H7 (cell line): ENCODE measurements around the gene CGB7. TPM values are rescaled to one million over a fixed set of nuclear protein-coding genes. Genes with fewer than 3 reads are reported as not detected.

Experiments used
- DNase-seq: peaks from one replicate; pipeline ENCODE4 v3.0.0; 2012
- H3K27me3 ChIP-seq: 2 replicates; pipeline ENCODE4 v1.6.0; 2011; ENCODE audit warnings: mild to moderate bottlenecking, low read length; ENCODE audit not compliant: control insufficient read depth, insufficient read depth
- H3K36me3 ChIP-seq: replicated peaks from 2 replicates; pipeline ENCODE4 v1.5.1; 2011; ENCODE audit warnings: low read length; ENCODE audit not compliant: control insufficient read depth, insufficient read depth
- H3K4me3 ChIP-seq: 2 replicates; pipeline ENCODE4 v1.5.1; 2011; ENCODE audit warnings: low read depth, mild to moderate bottlenecking, control low read depth, low read length, moderate library complexity; ENCODE audit not compliant: insufficient read depth
- total RNA-seq: library from RNA; depleted of rRNA; stranded (reverse); fragments of >200 nt; shearing (Covaris generic); gene quantifications from 2 replicates; pipeline ENCODE4 v1.2.3, GENCODE V29; 2014

CGB7 gene
- total RNA-seq, 1 experiment from 2014 or later = not detected

GRCh38 chr19:49018388-49019241, 38.9 kb downstream of the CGB7 start:
- Histone ChIP-seq H3K27me3 (peaks cover 30% of the 10 kb centered on the region), H3K4me3 (peak overlapping the region; percentile 45), H3K36me3 (peaks cover 14% of the 10 kb centered on the region)
- DNase-seq = peak; percentile 38

- Histone ChIP-seq H3K36me3 (peaks cover 14% of the 10 kb centered on the region), H3K27me3 (peaks cover 30% of the 10 kb centered on the region), H3K4me3 (peak overlapping the region; percentile 45)
- DNase-seq = peak; percentile 89
Measured at GRCh38 chr19:49017666-49018351, 39.7 kb downstream of the CGB7 start.

- Histone ChIP-seq H3K27me3 (peaks cover 30% of the 10 kb centered on the region), H3K4me3 (peak within 1 kb of the TSS; percentile 45), H3K36me3 (peaks cover 17% of the 10 kb centered on the region)
- DNase-seq = peak; percentile 56
Measured at GRCh38 chr19:49017041-49017665, 40.4 kb downstream of the CGB7 start, which contains the start of gene LHB. TSS of gene LHB (minus strand) at chr19:49017091. CDS start at chr19:49017081, 10 bp downstream.

- peaks cover 21% of the 10 kb centered on the region for H3K36me3 ChIP-seq
- H3K27me3 ChIP-seq = peaks cover 26% of the 10 kb centered on the region
- no peak overlapping the region for H3K4me3 ChIP-seq
- DNase-seq = peak; percentile 39
Measured at GRCh38 chr19:49016067-49016839, 41.3 kb downstream of the CGB7 start.

- no peak for DNase-seq
- Histone ChIP-seq H3K36me3 (peaks cover 27% of the 10 kb centered on the region), H3K4me3 (no peak overlapping the region), H3K27me3 (peaks cover 18% of the 10 kb centered on the region)
Measured at GRCh38 chr19:49014870-49015255, 42.7 kb downstream of the CGB7 start.

GRCh38 chr19:49014123-49014869, 43.3 kb downstream of the CGB7 start:
- no peak for DNase-seq
- Histone ChIP-seq H3K36me3 (peaks cover 30% of the 10 kb centered on the region), H3K4me3 (no peak overlapping the region), H3K27me3 (peaks cover 18% of the 10 kb centered on the region)

GRCh38 chr19:49011194-49011593, 46.4 kb downstream of the CGB7 start:
- DNase-seq = peak; percentile 36
- Histone ChIP-seq H3K4me3 (no peak overlapping the region), H3K27me3 (no peaks in the 10 kb centered on the region), H3K36me3 (peaks cover 39% of the 10 kb centered on the region)

GRCh38 chr19:49010453-49010852, 47.1 kb downstream of the CGB7 start:
- DNase-seq = no peak
- Histone ChIP-seq H3K4me3 (no peak overlapping the region), H3K27me3 (no peaks in the 10 kb centered on the region), H3K36me3 (peaks cover 39% of the 10 kb centered on the region)

- Histone ChIP-seq H3K36me3 (peaks cover 41% of the 10 kb centered on the region), H3K27me3 (no peaks in the 10 kb centered on the region), H3K4me3 (no peak overlapping the region)
- peak; percentile 62 for DNase-seq
Measured at GRCh38 chr19:49009828-49010227, 47.7 kb downstream of the CGB7 start.

GRCh38 chr19:49006905-49007304, 50.6 kb downstream of the CGB7 start:
- DNase-seq = no peak
- Histone ChIP-seq H3K4me3 (no peak overlapping the region), H3K27me3 (no peaks in the 10 kb centered on the region), H3K36me3 (peaks cover 47% of the 10 kb centered on the region)

- peaks cover 40% of the 10 kb centered on the region for H3K36me3 ChIP-seq
- H3K27me3 ChIP-seq = no peaks in the 10 kb centered on the region
- no peak overlapping the region for H3K4me3 ChIP-seq
- no peak for DNase-seq
Measured at GRCh38 chr19:49004964-49005614, 52.5 kb downstream of the CGB7 start.
